RWPE1 (cell line): ENCODE data around the gene TAX1BP3.

Experiments used
- CTCF ChIA-PET: fragments of 350-600 bp; sonication (Branson Sonifier 250); formaldehyde crosslinking; extraction: SDS; loops from one replicate; lab custom pipeline; 2021; lab: Yijun Ruan, JAX
- POLR2A ChIA-PET: fragments of 400-600 bp; formaldehyde crosslinking; extraction: SDS; loops from one replicate; lab custom pipeline; 2020; ENCODE audit warnings: antibody characterized with exemption; ENCODE audit not compliant: low non-redundant PET; lab: Yijun Ruan, JAX
- DNase-seq: peaks from one replicate; pipeline ENCODE4 v3.0.0; 2012; ENCODE audit warnings: low spot score
- H3K27ac ChIP-seq: fragments of 450-650 bp; 2 replicates; pipeline ENCODE4 v1.5.1; 2017
- CTCF ChIP-seq: fragments of 450-650 bp; conservative IDR thresholded peaks from 2 replicates; pipeline ENCODE4 v1.5.1; 2017; ENCODE audit warnings: low read depth, mild to moderate bottlenecking

The TAX1BP3 gene

GRCh38 chr17:3695129-3695722 lies 26.8 kb upstream of the TAX1BP3 start:
- ChIA-PET CTCF (interaction anchor here (0.6 to 0.7 kb wide), 2 partner anchors 40 to 272 kb away, joined by 3 to 6 read pairs; no protein-coding TSS in a partner anchor), POLR2A (interaction anchor here (1.0 kb wide), 1 partner anchor 28 kb away, joined by 3 read pairs; no protein-coding TSS in a partner anchor)
- H3K27ac ChIP-seq = no peak overlapping the region
- TF ChIP-seq CTCF = no peak
- no peak for DNase-seq

GRCh38 chr17:3693829-3694231 lies 25.5 kb upstream of the TAX1BP3 start:
- no peak for DNase-seq
- H3K27ac ChIP-seq = no peak overlapping the region
- POLR2A ChIA-PET = no interaction called here
- CTCF ChIA-PET = interaction anchor here (0.7 to 0.9 kb wide), 2 partner anchors 43 to 133 kb away, joined by 3 to 4 read pairs; no protein-coding TSS in a partner anchor
- TF ChIP-seq CTCF = no peak

- ChIA-PET POLR2A (no interaction called here), CTCF (interaction anchor here (0.7 kb wide), 1 partner anchor 133 kb away, joined by 3 read pairs; no protein-coding TSS in a partner anchor)
- H3K27ac ChIP-seq = no peak overlapping the region
- no peak for DNase-seq
- TF ChIP-seq CTCF = no peak
Measured at GRCh38 chr17:3693141-3693540, 24.8 kb upstream of the TAX1BP3 start.

GRCh38 chr17:3692346-3692745 lies 24.0 kb upstream of the TAX1BP3 start:
- CTCF ChIA-PET = no interaction called here
- POLR2A ChIA-PET = no interaction called here
- no peak for DNase-seq
- no peak for TF ChIP-seq CTCF
- no peak overlapping the region for H3K27ac ChIP-seq

- POLR2A ChIA-PET = no interaction called here
- no peak for DNase-seq
- CTCF ChIA-PET = no interaction called here
- H3K27ac ChIP-seq = no peak overlapping the region
- TF ChIP-seq CTCF = no peak
Measured at GRCh38 chr17:3691617-3692067, 23.3 kb upstream of the TAX1BP3 start.

GRCh38 chr17:3690094-3690715 lies 21.8 kb upstream of the TAX1BP3 start:
- TF ChIP-seq CTCF = no peak
- CTCF ChIA-PET = no interaction called here
- no peak overlapping the region for H3K27ac ChIP-seq
- no peak for DNase-seq
- POLR2A ChIA-PET = no interaction called here
